HG03175 (cell line): Measurements from ENCODE around the gene CRB3.
A peak's percentile ranks its signal among the peaks of the same experiment; 100 is the strongest.

Experiments used
- ATAC-seq: cut with Tn5 transposase; IDR thresholded peaks from one replicate; pipeline ENCODE4 v1.9.1; 2021; ENCODE audit warnings: mild to moderate bottlenecking, moderate library complexity; ENCODE audit not compliant: unreplicated experiment

CRB3 gene

GRCh38 chr19:6431891-6432290 lies 32.2 kb upstream of the CRB3 start:
- ATAC-seq = no peak

- ATAC-seq = no peak
Measured at GRCh38 chr19:6433165-6433564, 30.9 kb upstream of the CRB3 start.

DNA sequence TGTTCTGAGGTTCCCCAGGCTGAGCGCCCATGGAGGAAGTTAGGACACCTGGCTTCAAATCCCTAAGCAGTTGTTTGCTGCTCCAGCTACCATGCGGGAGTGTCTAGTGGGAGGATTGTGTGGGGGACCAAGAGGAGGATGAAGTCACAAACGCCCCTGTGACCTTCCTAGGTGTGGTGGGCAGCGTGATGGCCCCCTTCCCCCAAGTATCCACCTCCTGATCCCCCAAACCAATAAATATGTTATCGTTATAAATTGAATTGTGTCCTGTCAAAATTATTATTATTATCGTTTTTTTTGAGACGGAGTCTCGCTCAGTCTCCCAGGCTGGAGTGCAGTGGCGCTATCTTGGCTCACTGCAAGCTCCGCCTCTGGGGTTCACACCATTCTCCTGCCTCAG lies 30.4 kb upstream of the CRB3 start, which contains the start of gene SLC25A41:
SLC25A41 (minus strand) TSS at position 101 of the 400 bp plus-strand sequence; CDS start at position 31, 70 bp downstream.
- no peak for ATAC-seq

GRCh38 chr19:6439743-6440142 lies 24.3 kb upstream of the CRB3 start:
- no peak for ATAC-seq

DNA sequence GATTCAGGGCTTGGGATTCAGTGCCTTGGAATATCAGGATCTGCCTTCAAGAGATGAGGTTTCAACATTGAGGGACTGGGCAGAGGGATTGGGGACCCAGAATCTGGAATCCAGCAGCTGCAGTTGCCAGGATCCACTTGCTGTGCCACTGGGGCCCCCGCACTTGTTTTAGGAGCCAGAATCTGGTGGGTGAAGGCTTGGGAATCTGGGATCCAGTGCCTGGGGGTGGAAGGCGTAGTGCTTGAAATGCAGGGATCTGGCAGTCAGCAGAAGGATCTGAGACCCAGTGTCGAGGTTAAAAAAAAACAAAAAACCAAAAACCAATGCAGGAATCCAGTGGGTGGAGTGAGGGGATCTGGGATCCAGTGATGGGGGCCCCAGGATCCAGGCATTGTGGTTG lies 23.2 kb upstream of the CRB3 start:
- no peak for ATAC-seq

DNA sequence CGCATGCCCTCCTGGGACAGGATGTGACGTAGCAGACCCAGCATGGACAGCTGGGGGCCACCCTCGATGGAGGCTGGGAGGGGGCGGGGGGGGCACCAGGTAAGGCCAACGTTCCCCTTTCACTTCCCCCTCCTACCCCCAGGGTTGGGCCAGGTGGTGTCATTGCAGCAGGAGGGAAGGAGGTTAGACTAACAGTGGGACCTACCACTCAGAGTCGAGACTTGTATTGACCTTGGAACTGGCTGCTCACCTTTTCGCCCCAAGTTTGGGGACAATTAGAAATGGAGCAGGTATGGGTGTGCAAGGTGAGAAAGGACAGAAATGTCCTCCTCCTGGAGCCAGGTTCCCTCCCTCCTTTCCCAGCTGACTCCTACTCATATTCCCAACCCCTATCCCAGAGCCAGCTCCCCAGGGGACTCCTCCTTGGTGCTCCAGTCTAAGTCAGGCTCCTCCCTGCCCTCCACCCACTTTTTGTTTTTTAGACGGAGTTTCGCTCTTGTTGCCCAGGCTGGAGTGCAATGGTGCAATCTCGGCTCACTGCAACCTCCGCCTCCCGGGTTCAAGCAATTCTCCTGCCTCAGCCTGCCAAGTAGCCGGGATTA lies 21.9 kb upstream of the CRB3 start:
- no peak for ATAC-seq

- ATAC-seq = no peak
Measured at GRCh38 chr19:6443986-6444385, 20.1 kb upstream of the CRB3 start.

GRCh38 chr19:6446452-6446851 lies 17.6 kb upstream of the CRB3 start:
- ATAC-seq = no peak

DNA sequence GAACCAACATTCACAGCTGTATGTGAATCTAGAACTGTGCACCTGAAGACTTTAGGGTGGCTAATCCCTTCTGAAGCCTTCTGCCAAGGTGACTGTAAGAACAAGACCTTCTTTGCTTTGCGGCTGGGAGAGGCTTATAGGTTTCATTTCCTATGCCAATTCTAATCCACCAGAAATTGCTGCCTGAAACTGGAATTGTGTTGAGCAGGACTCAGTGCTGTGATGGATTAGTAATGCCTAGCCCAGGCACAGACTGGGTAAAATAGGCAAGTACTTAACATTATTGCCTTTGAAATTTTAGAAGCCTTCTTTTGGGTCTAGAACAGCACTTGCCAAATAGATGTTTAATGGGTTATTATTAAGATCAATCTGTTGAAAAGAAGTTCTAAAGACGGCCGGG lies 16.0 kb upstream of the CRB3 start:
- no peak for ATAC-seq

DNA sequence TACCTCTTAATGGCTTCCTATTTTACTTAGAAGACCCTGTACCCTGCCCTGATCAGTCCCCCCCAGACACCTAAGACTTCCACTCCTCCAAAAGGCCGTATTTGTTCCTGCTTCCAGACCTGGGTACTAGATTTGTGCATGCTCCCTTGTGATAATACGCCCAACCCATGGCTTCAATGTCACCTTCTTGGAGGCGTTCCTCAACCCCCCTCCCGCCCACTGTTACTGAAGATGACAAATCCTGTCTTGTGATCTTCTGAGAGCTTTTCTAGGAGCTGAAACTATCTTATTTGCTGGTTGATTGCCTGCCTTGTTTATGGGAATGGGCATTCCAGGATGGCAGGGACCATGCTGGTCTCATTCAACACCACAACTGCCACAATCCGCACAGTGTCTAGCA lies 13.9 kb upstream of the CRB3 start:
- ATAC-seq = no peak

GRCh38 chr19:6451583-6452222 lies 12.4 kb upstream of the CRB3 start:
- ATAC-seq = no peak

DNA sequence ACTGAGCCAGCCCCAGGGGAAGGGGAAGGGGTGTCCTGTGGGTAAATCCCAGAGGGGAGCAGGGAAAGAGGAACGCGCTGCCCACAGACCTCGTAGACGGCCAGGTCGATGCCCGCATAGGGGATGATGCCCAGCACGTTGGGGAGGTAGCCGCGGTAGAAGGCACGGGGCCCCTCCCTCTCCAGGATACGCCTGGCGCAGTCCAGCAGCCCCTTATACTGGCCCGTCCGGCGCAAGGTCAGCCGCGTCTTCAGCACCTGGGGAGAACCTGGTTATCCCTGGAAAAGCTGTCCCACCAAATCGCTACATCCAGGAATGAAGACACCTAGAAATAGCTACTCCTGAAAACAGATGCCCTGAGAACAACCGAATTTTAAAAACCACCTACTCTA lies 11.9 kb upstream of the CRB3 start:
- no peak for ATAC-seq

GRCh38 chr19:6452899-6453298 lies 11.2 kb upstream of the CRB3 start:
- ATAC-seq = no peak

DNA sequence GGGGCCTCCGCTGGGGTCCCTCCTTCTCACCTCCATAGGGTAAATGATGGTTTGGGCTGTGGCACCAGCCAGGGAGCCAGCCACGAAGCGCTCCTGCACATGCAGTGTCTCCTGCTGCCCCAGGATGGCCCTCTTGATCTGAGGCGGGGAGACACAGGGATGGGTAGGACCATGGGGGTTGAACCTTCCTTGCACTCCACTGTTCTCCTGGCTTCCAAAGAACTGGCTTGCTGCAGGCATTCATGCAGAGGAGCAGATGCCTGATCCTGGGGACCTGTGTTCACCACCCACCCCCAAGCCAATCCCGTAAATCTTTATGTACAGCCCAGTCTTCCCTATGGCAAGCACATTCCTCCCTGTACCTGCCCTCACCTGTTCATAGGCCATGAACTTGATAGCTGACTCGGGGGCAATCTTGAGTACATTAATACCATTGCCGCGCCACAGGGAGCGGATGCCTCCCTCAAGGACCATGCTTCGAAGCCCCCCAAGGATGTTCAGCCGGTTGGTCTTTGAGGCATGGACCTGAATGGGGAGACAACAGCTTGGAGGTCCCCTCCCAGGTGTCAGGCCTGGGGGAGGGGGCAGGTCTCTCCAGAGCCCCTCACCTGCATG lies 10.0 kb upstream of the CRB3 start:
- ATAC-seq = no peak

- no peak for ATAC-seq
Measured at GRCh38 chr19:6455924-6456323, 8.1 kb upstream of the CRB3 start.

GRCh38 chr19:6457958-6458694 lies 5.9 kb upstream of the CRB3 start:
- no peak for ATAC-seq

GRCh38 chr19:6458695-6459261 lies 5.3 kb upstream of the CRB3 start:
- no peak for ATAC-seq

GRCh38 chr19:6459262-6460098 lies 4.6 kb upstream of the CRB3 start, which contains the start of gene SLC25A23:
Gene SLC25A23 (minus strand): TSS chr19:6459792. CDS start chr19:6459628, 164 bp downstream.
- peak; percentile 39 for ATAC-seq

- ATAC-seq = peak; percentile 70
Measured at GRCh38 chr19:6460099-6460884, 3.8 kb upstream of the CRB3 start.

- ATAC-seq = no peak
Measured at GRCh38 chr19:6465006-6465405, 935 bp downstream of the CRB3 start.
